ENCODE measurements around the gene RCE1.

The RCE1 gene

DNA sequence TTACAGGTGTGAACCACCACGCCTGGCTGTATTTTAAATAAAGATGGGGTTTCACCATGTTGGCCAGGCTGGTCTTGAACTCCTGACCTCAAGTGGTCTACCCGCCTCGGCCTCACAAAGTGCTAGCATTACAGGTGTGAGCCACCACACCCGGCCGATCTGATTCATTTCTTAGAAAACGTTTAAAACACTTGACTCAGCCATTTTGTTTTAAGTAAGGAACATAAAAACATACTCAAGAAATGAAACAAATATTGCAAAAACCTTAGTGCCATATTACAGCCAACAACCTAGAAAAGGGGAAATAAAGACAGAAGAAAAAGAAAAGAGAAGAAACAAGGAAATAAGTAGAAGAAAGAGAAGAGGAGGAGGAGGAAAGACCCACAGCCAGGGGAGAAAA is 31.0 kb downstream of the RCE1 start:
- TF ChIP-seq, protein P1, sequence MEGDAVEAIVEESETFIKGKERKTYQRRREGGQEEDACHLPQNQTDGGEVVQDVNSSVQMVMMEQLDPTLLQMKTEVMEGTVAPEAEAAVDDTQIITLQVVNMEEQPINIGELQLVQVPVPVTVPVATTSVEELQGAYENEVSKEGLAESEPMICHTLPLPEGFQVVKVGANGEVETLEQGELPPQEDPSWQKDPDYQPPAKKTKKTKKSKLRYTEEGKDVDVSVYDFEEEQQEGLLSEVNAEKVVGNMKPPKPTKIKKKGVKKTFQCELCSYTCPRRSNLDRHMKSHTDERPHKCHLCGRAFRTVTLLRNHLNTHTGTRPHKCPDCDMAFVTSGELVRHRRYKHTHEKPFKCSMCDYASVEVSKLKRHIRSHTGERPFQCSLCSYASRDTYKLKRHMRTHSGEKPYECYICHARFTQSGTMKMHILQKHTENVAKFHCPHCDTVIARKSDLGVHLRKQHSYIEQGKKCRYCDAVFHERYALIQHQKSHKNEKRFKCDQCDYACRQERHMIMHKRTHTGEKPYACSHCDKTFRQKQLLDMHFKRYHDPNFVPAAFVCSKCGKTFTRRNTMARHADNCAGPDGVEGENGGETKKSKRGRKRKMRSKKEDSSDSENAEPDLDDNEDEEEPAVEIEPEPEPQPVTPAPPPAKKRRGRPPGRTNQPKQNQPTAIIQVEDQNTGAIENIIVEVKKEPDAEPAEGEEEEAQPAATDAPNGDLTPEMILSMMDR (IDR thresholded peaks at IDR 0.05; ENCODE audit: low read depth, low read length) = no peak
- no peak overlapping the region for H3K4me3 ChIP-seq (ENCODE audit: low read depth, low read length)

DNA sequence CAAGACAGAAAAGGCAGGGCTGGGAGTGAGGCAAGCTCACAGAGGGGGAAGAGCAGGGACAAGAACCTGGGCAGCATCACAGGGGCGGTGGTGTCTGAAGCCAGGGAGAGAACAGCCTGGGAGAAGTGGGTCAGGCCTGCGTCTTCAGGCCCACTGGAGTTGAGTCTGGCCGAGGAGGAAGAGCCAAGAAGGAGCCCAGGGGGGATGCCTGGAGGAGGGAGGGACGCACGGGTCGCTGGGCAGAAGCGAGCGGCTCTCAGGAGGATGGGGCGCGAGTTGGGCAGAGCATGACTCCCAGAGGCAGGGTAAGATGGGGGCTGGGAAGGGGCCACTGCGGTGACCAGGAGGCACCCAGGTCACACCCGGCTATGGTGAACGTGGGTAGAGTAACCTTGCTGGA is 32.1 kb downstream of the RCE1 start:
- TF ChIP-seq, protein P1 (IDR thresholded peaks at IDR 0.05; ENCODE audit: low read depth, low read length) = no peak
- H3K4me3 ChIP-seq (ENCODE audit: low read depth, low read length) = no peak overlapping the region

DNA sequence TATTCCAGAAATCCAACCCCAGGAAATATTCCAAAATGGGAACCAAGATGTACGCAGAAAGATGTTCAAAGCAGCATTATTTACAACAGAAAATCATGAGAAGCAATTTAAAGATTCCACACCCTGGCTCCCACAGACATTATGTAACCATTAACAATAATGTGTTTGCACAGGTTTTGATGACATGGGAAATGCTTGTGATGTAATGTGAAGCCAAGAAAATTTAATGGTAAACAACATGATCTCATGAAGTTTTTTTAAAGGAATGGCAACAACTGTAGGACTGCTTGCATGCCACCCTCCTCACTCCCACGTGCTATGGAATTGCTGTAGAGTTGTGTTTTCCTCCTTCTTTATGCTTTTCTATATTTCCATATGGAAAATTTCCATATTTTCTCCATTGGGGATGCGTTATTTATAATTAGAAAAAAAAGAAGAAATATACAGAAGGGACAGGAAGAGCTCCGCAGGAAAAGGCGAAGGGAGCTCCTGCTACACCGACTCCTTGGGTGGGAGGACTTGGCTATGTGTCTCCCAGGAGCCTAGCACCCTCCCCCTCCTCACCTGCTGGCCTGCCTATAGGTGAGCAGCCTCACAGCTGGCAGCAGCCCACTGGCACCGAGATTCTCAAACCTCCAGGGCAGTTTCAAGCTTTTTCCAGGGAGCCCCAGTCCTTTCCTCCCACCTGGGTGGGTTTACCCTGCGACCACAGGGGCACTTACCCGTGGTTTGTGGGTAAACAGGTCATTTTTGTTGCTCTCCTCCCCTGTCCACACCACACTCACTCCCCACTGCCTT is 34.5 kb downstream of the RCE1 start:
- TF ChIP-seq, protein P1 (IDR thresholded peaks at IDR 0.05; ENCODE audit: low read depth, low read length) = no peak
- no peak overlapping the region for H3K4me3 ChIP-seq (ENCODE audit: low read depth, low read length)

DNA sequence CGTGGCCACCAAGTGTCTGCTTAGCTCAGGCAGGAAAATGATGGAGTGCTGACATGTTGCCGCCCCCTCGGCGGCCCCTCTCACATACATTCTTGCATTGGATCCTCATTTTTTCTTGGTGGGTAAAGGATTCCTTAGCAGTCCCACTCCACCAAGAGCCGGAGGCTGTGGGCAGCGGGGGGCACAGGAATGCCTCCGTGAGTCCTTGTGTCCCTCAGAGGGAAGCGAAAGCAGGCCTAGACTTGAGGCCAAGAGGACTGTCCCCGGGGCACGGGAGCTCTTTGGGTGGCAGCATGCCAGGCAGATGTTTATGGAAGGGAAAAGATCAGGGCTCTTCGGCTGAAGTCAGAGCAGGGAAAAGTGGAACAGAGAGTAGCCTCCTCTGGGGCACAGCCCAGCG is 35.2 kb downstream of the RCE1 start:
- no peak overlapping the region for H3K4me3 ChIP-seq (ENCODE audit: low read depth, low read length)
- TF ChIP-seq, protein P1 (IDR thresholded peaks at IDR 0.05; ENCODE audit: low read depth, low read length) = no peak

DNA sequence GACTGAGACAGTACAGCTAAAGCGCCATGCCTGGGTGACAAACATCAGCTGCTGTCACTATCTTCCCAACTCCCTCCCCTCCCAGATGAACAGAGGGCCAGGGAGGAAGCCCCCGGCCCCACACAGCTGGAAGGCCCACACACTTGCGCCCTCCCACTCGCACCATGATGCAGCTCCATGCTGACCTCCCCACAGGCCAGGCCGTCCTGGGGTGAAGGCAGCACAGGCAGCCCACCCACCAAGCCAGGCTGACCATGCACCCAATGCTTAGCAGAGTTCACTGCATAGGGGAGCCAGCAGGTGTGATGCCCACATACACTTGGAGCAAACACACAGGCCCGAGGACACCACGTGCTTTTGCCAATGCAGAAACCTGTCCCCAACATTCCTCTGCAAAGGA is 35.8 kb downstream of the RCE1 start:
- no peak overlapping the region for H3K4me3 ChIP-seq (ENCODE audit: low read depth, low read length)
- TF ChIP-seq, protein P1 (IDR thresholded peaks at IDR 0.05; ENCODE audit: low read depth, low read length) = no peak

DNA sequence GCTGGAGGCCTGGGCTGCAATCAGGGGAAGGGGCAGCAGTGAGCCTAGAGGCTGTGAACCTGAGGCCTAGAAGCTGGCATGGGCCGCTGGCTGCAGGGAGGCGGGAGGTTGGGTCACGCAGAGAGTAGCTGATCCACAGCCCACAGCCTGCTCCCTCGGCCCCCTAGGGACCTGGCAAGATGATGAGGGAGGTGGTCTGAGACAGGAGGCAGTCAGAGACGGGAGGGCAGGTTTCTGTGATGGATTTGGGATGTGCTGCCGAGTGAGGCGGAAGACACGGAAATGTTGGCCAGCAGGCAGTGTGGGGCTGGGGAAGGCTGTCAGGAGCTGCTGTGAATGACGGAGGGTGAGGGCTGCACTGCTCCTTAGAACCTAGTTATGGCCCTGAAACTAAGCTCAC is 36.3 kb downstream of the RCE1 start:
- no peak overlapping the region for H3K4me3 ChIP-seq (ENCODE audit: low read depth, low read length)
- TF ChIP-seq, protein P1 (IDR thresholded peaks at IDR 0.05; ENCODE audit: low read depth, low read length) = no peak

DNA sequence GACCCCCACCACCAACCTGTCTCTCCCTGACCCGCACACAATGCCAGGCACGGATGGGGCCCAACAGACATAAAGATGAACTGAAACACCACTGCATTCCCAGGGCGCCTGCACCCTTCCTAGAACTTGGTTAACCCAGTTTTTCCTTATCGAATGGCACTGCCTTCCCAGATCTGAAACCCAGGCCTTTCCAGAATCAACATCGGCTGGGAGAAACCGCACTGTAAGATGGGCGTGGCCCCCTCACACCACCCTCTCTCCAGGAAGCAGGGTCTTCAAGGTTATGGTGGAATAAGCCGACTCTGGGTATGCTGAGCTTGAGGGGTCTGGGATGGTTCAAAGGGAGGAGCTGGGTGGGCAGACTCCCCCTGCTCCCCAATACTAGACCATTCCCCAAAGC is 36.8 kb downstream of the RCE1 start:
- no peak overlapping the region for H3K4me3 ChIP-seq (ENCODE audit: low read depth, low read length)
- TF ChIP-seq, protein P1 (IDR thresholded peaks at IDR 0.05; ENCODE audit: low read depth, low read length) = no peak

Measured in WI38 (cell line).